Esophagus muscularis mucosa (tissue), 4 donors: ENCODE measurements around the gene DLG4. TPM values are rescaled to one million over a fixed set of nuclear protein-coding genes. Genes with fewer than 3 reads are reported as not detected.
A peak's percentile ranks its signal among the peaks of the same experiment; 100 is the strongest.
"Not testable (repeated sequence)": the region's sequence is repeated elsewhere in the genome, so short reads cannot be mapped to it uniquely, and the experiment has no call there.

Experiments used
- DNase-seq: peaks from one replicate; pipeline ENCODE4 v3.0.0-alpha.2; 2017; ENCODE audit errors: extremely low spot score
- H3K27ac ChIP-seq, 4 donors: fragments of 200-600 bp; sonication (generic); replicated peaks in 1 of 4; 1 replicate in 3 of 4; 2 replicates in 1 of 4; pipeline ENCODE4 v1.5.1; 2016 to 2019; ENCODE audit warnings: mild to moderate bottlenecking in 1 of 4
- H3K27me3 ChIP-seq, 4 donors: fragments of 200-600 bp; sonication (generic); one replicate each; pipeline versions ENCODE4 v1.5.1 to v1.6.0; 2016 to 2019
- H3K36me3 ChIP-seq, 4 donors: fragments of 200-600 bp; sonication (generic); one replicate each; pipeline ENCODE4 v1.5.1; 2016 to 2019
- H3K4me1 ChIP-seq, 4 donors: fragments of 200-600 bp; sonication (generic); one replicate each; pipeline ENCODE4 v1.5.1; 2016 to 2019
- H3K4me3 ChIP-seq, 4 donors: fragments of 200-600 bp; sonication (generic); 1 replicate in 2 of 4; 2 replicates in 2 of 4; pipeline ENCODE4 v1.5.1; 2016 to 2019; ENCODE audit warnings: mild to moderate bottlenecking in 4 of 4, moderate library complexity in 1 of 4
- H3K9me3 ChIP-seq, 4 donors: fragments of 200-600 bp; sonication (generic); 1 replicate in 3 of 4; 2 replicates in 1 of 4; pipeline ENCODE4 v1.5.1; 2016 to 2019
- CTCF ChIP-seq, 3 experiments: fragments of 200-600 bp in 2 of 3; fragments of 450-650 bp in 1 of 3; sonication (generic) in 2 of 3; IDR thresholded peaks; one replicate each; pipeline ENCODE4 v1.5.1; 2017 to 2019; ENCODE audit warnings: antibody characterized with exemption in 3 of 3, mild to moderate bottlenecking in 2 of 3, moderate library complexity in 1 of 3
- EP300 ChIP-seq: sonication (generic); formaldehyde crosslinking; IDR thresholded peaks from one replicate; pipeline ENCODE4 v1.6.1; 2017; ENCODE audit warnings: antibody characterized with exemption
- POLR2A ChIP-seq: fragments of 450-650 bp; IDR thresholded peaks from one replicate; pipeline ENCODE4 v1.6.1; 2017; ENCODE audit warnings: antibody characterized with exemption, moderate library complexity, mild to moderate bottlenecking, low read depth
- POLR2AphosphoS5 ChIP-seq, 2 donors: sonication (generic); formaldehyde crosslinking; IDR thresholded peaks; one replicate each; pipeline ENCODE4 v1.6.1; 2017; ENCODE audit warnings: antibody characterized with exemption in 2 of 2
- WGBS: methylation state at CpG from one replicate; pipeline ENCODE4 v1.1.5; 2018; 5-methylcytosine and 5-hydroxymethylcytosine counted together
- intact Hi-C: fragments of 100-400 bp; cut with DNase I; formaldehyde crosslinking; loops from one replicate; pipeline ENCODE4 v1.15.1; 2023
- total RNA-seq, 4 donors: library from RNA; depleted of rRNA; stranded (reverse); fragments of >200 nt; gene quantifications; one replicate each; pipeline versions ENCODE4 v1.1.0 to v1.2.1, GENCODE V29; 2016

The DLG4 gene
- total RNA-seq, 4 donors from 2014 or later, result 12.3 to 21.4 (median 16.5) TPM

- no peaks in the 10 kb centered on the region for H3K36me3 ChIP-seq
- TF ChIP-seq POLR2AphosphoS5 (IDR thresholded peaks at IDR 0.05) (peak in 1 of 2 donors; percentile 12), POLR2A (no peak)
- no peak overlapping the region for H3K4me3 ChIP-seq
- peaks cover 0 to 15% (median 11%) of the 10 kb centered on the region in 4 donors for H3K9me3 ChIP-seq
- DNase-seq, result no peak
- no peak overlapping the region for H3K27ac ChIP-seq
- 73% methylated on average over 4 of the region's 4 CpGs for WGBS
- intact Hi-C loops, result no loop called here
- no peaks in the 10 kb centered on the region for H3K4me1 ChIP-seq
- H3K27me3 ChIP-seq, result peaks cover 0 to 9% (median 0%) of the 10 kb centered on the region in 4 donors
Measured at GRCh38 chr17:7167832-7168231, 51.8 kb downstream of the DLG4 start.

GRCh38 chr17:7166873-7167272 lies 52.8 kb downstream of the DLG4 start:
- Histone ChIP-seq H3K4me1 (no peaks in the 10 kb centered on the region), H3K36me3 (no peaks in the 10 kb centered on the region), H3K9me3 (peaks cover 0 to 15% (median 11%) of the 10 kb centered on the region in 4 donors), H3K27me3 (peaks cover 0 to 7% (median 0%) of the 10 kb centered on the region in 4 donors), H3K27ac (no peak overlapping the region), H3K4me3 (no peak overlapping the region)
- intact Hi-C loops, result no loop called here
- TF ChIP-seq POLR2AphosphoS5 (IDR thresholded peaks at IDR 0.05), result no peak
- TF ChIP-seq EP300, result no peak
- TF ChIP-seq CTCF (IDR thresholded peaks at IDR 0.05), result no peak
- no peak for TF ChIP-seq POLR2A
- DNase-seq, result no peak
- WGBS, result 89% methylated on average over 7 of the region's 7 CpGs

- H3K4me1 ChIP-seq, intact Hi-C loops, DNase-seq, H3K9me3 ChIP-seq, H3K36me3 ChIP-seq, H3K4me3 ChIP-seq, H3K27ac ChIP-seq: not testable (repeated sequence)
- H3K27me3 ChIP-seq, result peaks cover 0 to 37% (median 0%) of the 10 kb centered on the region in 4 donors
- 72% methylated on average over 10 of the region's 10 CpGs for WGBS
Measured at GRCh38 chr17:7159571-7159970, 60.1 kb downstream of the DLG4 start.

GRCh38 chr17:7158424-7158823 lies 61.2 kb downstream of the DLG4 start:
- H3K9me3 ChIP-seq, intact Hi-C loops, H3K4me1 ChIP-seq, H3K36me3 ChIP-seq, H3K4me3 ChIP-seq, DNase-seq, H3K27ac ChIP-seq: not testable (repeated sequence)
- 90% methylated on average over 10 of the region's 10 CpGs for WGBS
- peaks cover 0 to 46% (median 0%) of the 10 kb centered on the region in 4 donors for H3K27me3 ChIP-seq

GRCh38 chr17:7156342-7156940 lies 63.2 kb downstream of the DLG4 start:
- Histone ChIP-seq H3K27ac (no peak overlapping the region), H3K36me3 (no peaks in the 10 kb centered on the region), H3K9me3 (no peaks in the 10 kb centered on the region), H3K27me3 (peaks cover 0 to 49% (median 0%) of the 10 kb centered on the region in 4 donors), H3K4me3 (no peak overlapping the region), H3K4me1 (no peaks in the 10 kb centered on the region)
- WGBS, result 60% methylated on average over 10 of the region's 10 CpGs
- TF ChIP-seq EP300 (no peak), POLR2AphosphoS5 (IDR thresholded peaks at IDR 0.05) (no peak), POLR2A (no peak), CTCF (IDR thresholded peaks at IDR 0.05) (no peak)
- intact Hi-C loops, result no loop called here
- DNase-seq, result no peak

GRCh38 chr17:7147772-7148171 lies 71.9 kb downstream of the DLG4 start:
- TF ChIP-seq EP300 (no peak), POLR2A (no peak)
- Histone ChIP-seq H3K27ac (no peak overlapping the region), H3K4me1 (no peaks in the 10 kb centered on the region), H3K4me3 (no peak overlapping the region), H3K27me3 (peaks cover 0 to 21% (median 0%) of the 10 kb centered on the region in 4 donors), H3K9me3 (no peaks in the 10 kb centered on the region), H3K36me3 (no peaks in the 10 kb centered on the region)
- 68% methylated on average over 2 of the region's 3 CpGs for WGBS
- no peak for DNase-seq
- intact Hi-C loops, result no loop called here

- H3K9me3 ChIP-seq, result no peaks in the 10 kb centered on the region
- intact Hi-C loops, result no loop called here
- no peaks in the 10 kb centered on the region for H3K36me3 ChIP-seq
- H3K4me3 ChIP-seq, result no peak overlapping the region
- TF ChIP-seq EP300 (no peak), CTCF (IDR thresholded peaks at IDR 0.05) (no peak), POLR2AphosphoS5 (IDR thresholded peaks at IDR 0.05) (no peak), POLR2A (no peak)
- WGBS, result 43% methylated on average over 6 of the region's 6 CpGs
- no peak overlapping the region for H3K27ac ChIP-seq
- DNase-seq, result no peak
- peaks cover 0 to 32% (median 0%) of the 10 kb centered on the region in 4 donors for H3K27me3 ChIP-seq
- no peaks in the 10 kb centered on the region for H3K4me1 ChIP-seq
Measured at GRCh38 chr17:7146115-7146514, 73.5 kb downstream of the DLG4 start.
